Spleen (tissue), 11 donors: ENCODE data around the gene GALNT18. TPM values are rescaled to one million over a fixed set of nuclear protein-coding genes. Genes with fewer than 3 reads are reported as not detected.

Experiments used
- DNase-seq: peaks from one replicate; pipeline ENCODE4 v3.0.0-alpha.2; 2020
- H3K27ac ChIP-seq, 8 donors: fragments of 200-600 bp; sonication (generic) in 7 of 8; 1 replicate in 4 of 8; 2 replicates in 4 of 8; pipeline versions ENCODE4 v1.5.0 to v1.8.0; 2016 to 2021; ENCODE audit warnings: inconsistent platforms in 4 of 8, mild to moderate bottlenecking in 4 of 8, moderate library complexity in 1 of 8
- H3K27me3 ChIP-seq, 7 donors: fragments of 200-600 bp; sonication (generic) in 6 of 7; replicated peaks in 1 of 7; 1 replicate in 4 of 7; 2 replicates in 3 of 7; pipeline versions ENCODE4 v1.5.0 to v1.8.0; 2016 to 2021; ENCODE audit warnings: inconsistent platforms in 3 of 7, mild to moderate bottlenecking in 1 of 7
- H3K36me3 ChIP-seq, 6 donors: fragments of 200-600 bp; sonication (generic) in 5 of 6; 1 replicate in 4 of 6; 2 replicates in 2 of 6; pipeline versions ENCODE4 v1.5.0 to v1.8.0; 2016 to 2021; ENCODE audit warnings: inconsistent platforms in 2 of 6
- H3K4me1 ChIP-seq, 6 donors: fragments of 200-600 bp; sonication (generic) in 5 of 6; 1 replicate in 3 of 6; 2 replicates in 3 of 6; pipeline versions ENCODE4 v1.5.0 to v1.8.0; 2016 to 2021; ENCODE audit warnings: inconsistent platforms in 3 of 6
- H3K4me3 ChIP-seq, 8 donors: fragments of 200-600 bp; sonication (generic) in 7 of 8; 1 replicate in 4 of 8; 2 replicates in 4 of 8; pipeline versions ENCODE4 v1.5.0 to v1.8.0; 2016 to 2021; ENCODE audit warnings: inconsistent platforms in 4 of 8, mild to moderate bottlenecking in 4 of 8, moderate library complexity in 2 of 8
- H3K9me3 ChIP-seq, 8 donors: fragments of 200-600 bp; sonication (generic) in 7 of 8; 1 replicate in 4 of 8; 2 replicates in 4 of 8; pipeline versions ENCODE4 v1.5.0 to v1.8.0; 2016 to 2021; ENCODE audit warnings: inconsistent platforms in 4 of 8
- POLR2A ChIP-seq, 3 donors: fragments of 450-650 bp; IDR thresholded peaks; one replicate each; pipeline ENCODE4 v1.5.1; 2017; ENCODE audit warnings: antibody characterized with exemption in 3 of 3, mild to moderate bottlenecking in 1 of 3
- POLR2AphosphoS5 ChIP-seq, 3 donors: sonication (generic); formaldehyde crosslinking; IDR thresholded peaks; one replicate each; pipeline ENCODE4 v1.5.1; 2017; ENCODE audit warnings: antibody characterized with exemption in 3 of 3
- WGBS, 5 donors: extraction: QIAGEN DNeasy Blood & Tissue Kit in 3 of 5; methylation state at CpG; one replicate each; pipeline versions ENCODE4 v1.1.5 to v1.1.7; 2013 to 2018; 5-methylcytosine and 5-hydroxymethylcytosine counted together
- intact Hi-C: fragments of 100-400 bp; cut with DNase I; formaldehyde crosslinking; loops from one replicate; pipeline ENCODE4 v1.15.0; 2023; ENCODE audit warnings: low total_unique reads
- polyA plus RNA-seq, 3 donors: library from polyadenylated mRNA; stranded (reverse); fragments of 200-250 nt; gene quantifications; one replicate each; pipeline ENCODE4 v1.2.1, GENCODE V29; 2013
- total RNA-seq, 7 donors: library from RNA; depleted of rRNA in 3 of 7; stranded (reverse); fragments of >200 nt in 3 of 7; fragmentation: NEBNext Ultra II Directional in 4 of 7; extraction: Animal tissue kit (Norgen Biotek cat#: 25700) in 4 of 7; gene quantifications; one replicate each; pipeline versions ENCODE4 v1.1.0 to v1.2.1, GENCODE V29; 2016 to 2021
- TF ChIP-seq, protein P1 (sequence below), 11 experiments: fragments of 200-600 bp in 7 of 11; fragments of 450-650 bp in 4 of 11; sonication (generic) in 4 of 11; IDR thresholded peaks in 8 of 11; conservative IDR thresholded peaks in 3 of 11; 1 replicate in 7 of 11; 2 replicates in 4 of 11; pipeline versions ENCODE4 v1.4.0 to v1.8.0; 2016 to 2021; ENCODE audit warnings: antibody characterized with exemption in 11 of 11, inconsistent platforms in 4 of 11, mild to moderate bottlenecking in 1 of 11
- donor health status: healthy with polysubstance abuse.
- donor health status: DM: no; HTN: no; CAD: no; lungs with moderate emphysema.
- donor health status: DM: no; HTN: no; CAD: no.
- donor health status: Bipolar disorder and iron deficiency.
- donor health status: healthy.
- donor health status: DM: no; HTN: no; CAD: no.
- donor health status: DM: yes; HTN: yes; CAD: no.

The GALNT18 gene
- total and polyA plus RNA-seq, 10 donors, result 0.87 to 6.9 (median 3.9) TPM

DNA sequence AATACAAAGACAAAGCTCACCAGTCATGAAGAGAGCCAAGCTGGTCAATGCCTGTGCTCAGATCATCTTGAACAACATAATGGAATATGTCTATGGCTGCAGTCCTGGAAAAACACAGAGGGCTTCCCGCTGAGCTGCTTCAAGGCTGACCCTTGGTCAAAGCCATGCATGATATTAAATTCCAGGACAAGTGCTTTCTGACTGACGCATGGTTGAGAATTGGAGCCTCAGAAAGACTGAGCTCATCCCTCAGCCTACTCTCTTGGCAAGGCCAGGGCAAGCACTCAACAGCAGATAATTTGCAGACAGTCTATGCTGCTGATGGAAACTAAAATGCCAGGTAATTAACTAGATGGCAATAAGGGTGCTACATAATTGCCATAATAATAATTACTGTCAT, 89.2 kb downstream of the GALNT18 start:
- intact Hi-C loops, result no loop called here
- TF ChIP-seq POLR2AphosphoS5 (IDR thresholded peaks at IDR 0.05), result no peak
- no peak for TF ChIP-seq POLR2A (IDR thresholded peaks at IDR 0.05)
- TF ChIP-seq, protein P1, sequence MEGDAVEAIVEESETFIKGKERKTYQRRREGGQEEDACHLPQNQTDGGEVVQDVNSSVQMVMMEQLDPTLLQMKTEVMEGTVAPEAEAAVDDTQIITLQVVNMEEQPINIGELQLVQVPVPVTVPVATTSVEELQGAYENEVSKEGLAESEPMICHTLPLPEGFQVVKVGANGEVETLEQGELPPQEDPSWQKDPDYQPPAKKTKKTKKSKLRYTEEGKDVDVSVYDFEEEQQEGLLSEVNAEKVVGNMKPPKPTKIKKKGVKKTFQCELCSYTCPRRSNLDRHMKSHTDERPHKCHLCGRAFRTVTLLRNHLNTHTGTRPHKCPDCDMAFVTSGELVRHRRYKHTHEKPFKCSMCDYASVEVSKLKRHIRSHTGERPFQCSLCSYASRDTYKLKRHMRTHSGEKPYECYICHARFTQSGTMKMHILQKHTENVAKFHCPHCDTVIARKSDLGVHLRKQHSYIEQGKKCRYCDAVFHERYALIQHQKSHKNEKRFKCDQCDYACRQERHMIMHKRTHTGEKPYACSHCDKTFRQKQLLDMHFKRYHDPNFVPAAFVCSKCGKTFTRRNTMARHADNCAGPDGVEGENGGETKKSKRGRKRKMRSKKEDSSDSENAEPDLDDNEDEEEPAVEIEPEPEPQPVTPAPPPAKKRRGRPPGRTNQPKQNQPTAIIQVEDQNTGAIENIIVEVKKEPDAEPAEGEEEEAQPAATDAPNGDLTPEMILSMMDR (IDR thresholded peaks at IDR 0.05 in 8 of 11, conservative IDR thresholded peaks at IDR 0.05 in 3 of 11), result no peak

DNA sequence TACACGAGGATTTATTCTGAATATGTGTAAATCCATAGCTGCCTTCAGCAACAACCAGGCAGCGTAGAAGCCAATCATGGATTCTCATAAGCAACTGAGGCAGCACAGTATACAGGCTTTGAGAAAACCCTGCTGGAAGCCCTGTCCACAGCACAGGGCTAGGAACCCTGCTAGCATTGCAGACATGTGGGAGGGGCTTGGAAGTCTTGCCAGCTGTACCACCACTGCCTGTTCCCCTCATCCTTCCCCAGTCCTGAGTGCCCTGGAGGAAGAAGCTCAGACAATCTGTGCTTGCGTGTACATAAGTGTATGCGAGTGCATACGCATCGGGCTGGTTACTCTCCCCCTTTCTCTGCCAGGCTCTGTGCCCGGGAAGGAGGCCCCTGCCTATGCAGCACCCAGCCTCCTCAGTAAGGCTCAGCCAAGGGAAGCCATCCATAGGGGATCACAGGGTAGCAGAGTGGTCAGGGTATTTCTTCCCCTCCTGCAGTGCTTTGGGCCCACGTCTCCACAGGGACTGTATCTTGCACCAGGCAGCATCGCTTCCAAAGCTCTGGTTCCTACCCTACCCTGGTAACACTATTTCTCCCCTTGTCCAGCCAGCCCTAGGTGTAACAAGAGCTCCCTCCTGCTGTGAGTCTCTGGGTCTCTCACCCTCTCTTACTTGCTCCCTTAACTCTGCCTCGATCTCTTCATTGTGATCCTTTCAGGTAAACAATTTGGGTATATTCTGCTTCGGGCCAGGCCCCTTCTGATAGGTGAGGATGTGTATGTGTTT, 90.5 kb downstream of the GALNT18 start:
- WGBS, 5 donors, result 84 to 89% (median 89%) methylated on average over 11 of the region's 11 CpGs
- Histone ChIP-seq H3K4me1 (peaks cover 4 to 20% (median 10%) of the 10 kb centered on the region in 6 donors), H3K27me3 (no peaks in the 10 kb centered on the region), H3K4me3 (no peak overlapping the region), H3K9me3 (no peaks in the 10 kb centered on the region), H3K27ac (no peak overlapping the region), H3K36me3 (no peaks in the 10 kb centered on the region)
- DNase-seq, result no peak
- intact Hi-C loops, result no loop called here
- TF ChIP-seq, protein P1 (IDR thresholded peaks at IDR 0.05 in 8 of 11, conservative IDR thresholded peaks at IDR 0.05 in 3 of 11), result no peak
- TF ChIP-seq POLR2A (IDR thresholded peaks at IDR 0.05), result no peak

More for the DNA sequence above, 89.2 kb downstream of the GALNT18 start:
- DNase-seq, result no peak
- Histone ChIP-seq H3K4me1 (peaks cover 4 to 22% (median 12%) of the 10 kb centered on the region in 6 donors), H3K27ac (no peak overlapping the region), H3K4me3 (no peak overlapping the region), H3K9me3 (no peaks in the 10 kb centered on the region), H3K27me3 (no peaks in the 10 kb centered on the region), H3K36me3 (no peaks in the 10 kb centered on the region)
- 75 to 87% (median 84%) methylated on average over 2 of the region's 2 CpGs for WGBS, 5 donors

DNA sequence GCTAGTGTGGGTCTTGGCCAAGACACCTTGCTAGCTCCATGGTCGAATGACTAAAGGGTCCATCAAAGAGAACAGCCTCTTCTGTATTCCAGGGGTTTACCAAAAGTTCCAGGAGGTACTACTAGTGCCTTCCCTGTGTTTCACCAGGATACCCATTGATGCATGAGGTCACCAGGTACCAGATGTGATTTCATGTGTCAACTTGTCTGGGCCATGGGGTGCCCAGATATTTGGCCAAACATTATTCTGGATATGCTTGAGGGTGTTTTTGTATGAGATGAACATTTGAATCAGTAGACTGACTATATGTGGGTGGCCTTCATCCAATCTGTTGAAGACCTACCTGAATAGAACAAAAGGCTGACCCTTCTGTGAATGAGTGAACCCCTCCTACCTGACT, 92.8 kb downstream of the GALNT18 start:
- H3K4me3 ChIP-seq, result no peak overlapping the region
- intact Hi-C loops, result no loop called here
- no peak overlapping the region for H3K27ac ChIP-seq
- no peaks in the 10 kb centered on the region for H3K27me3 ChIP-seq
- DNase-seq, result no peak
- 29 to 91% (median 75%) methylated on average over 1 of the region's 1 CpG for WGBS, 5 donors
- H3K36me3 ChIP-seq, result no peaks in the 10 kb centered on the region
- H3K9me3 ChIP-seq, result no peaks in the 10 kb centered on the region
- TF ChIP-seq, protein P1 (IDR thresholded peaks at IDR 0.05 in 8 of 11, conservative IDR thresholded peaks at IDR 0.05 in 3 of 11), result no peak
- TF ChIP-seq POLR2AphosphoS5 (IDR thresholded peaks at IDR 0.05) (no peak), POLR2A (IDR thresholded peaks at IDR 0.05) (no peak)
- peaks cover 0 to 6% (median 0%) of the 10 kb centered on the region in 6 donors for H3K4me1 ChIP-seq

DNA sequence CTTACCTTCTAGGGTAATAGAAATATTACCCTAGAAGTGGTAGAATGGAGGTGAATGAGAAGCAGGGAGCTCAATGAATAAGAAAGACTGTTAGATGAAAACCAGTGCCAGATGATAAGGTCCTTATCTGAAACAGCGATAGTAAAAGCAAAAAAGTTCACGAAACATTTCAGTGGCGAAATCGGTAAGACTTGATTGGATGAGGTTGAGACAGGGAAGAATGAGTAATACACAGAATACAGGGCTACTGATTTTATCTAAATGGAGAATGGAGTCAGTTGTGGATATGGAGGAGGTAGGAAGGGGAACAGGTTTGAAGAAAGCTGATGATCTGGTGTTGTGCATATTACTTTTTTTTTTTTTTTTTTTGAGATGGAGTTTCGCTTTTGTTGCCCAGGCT, 96.5 kb downstream of the GALNT18 start:
- no peak overlapping the region for H3K4me3 ChIP-seq
- 84 to 97% (median 91%) methylated on average over 4 to 5 of the region's 5 CpGs for WGBS, 5 donors
- H3K27me3 ChIP-seq, result no peaks in the 10 kb centered on the region
- peaks cover 0 to 5% (median 0%) of the 10 kb centered on the region in 6 donors for H3K4me1 ChIP-seq
- TF ChIP-seq, protein P1 (IDR thresholded peaks at IDR 0.05 in 8 of 11, conservative IDR thresholded peaks at IDR 0.05 in 3 of 11), result no peak
- TF ChIP-seq POLR2AphosphoS5 (IDR thresholded peaks at IDR 0.05) (no peak), POLR2A (IDR thresholded peaks at IDR 0.05) (no peak)
- H3K36me3 ChIP-seq, result no peaks in the 10 kb centered on the region
- DNase-seq, result no peak
- no peak overlapping the region for H3K27ac ChIP-seq
- intact Hi-C loops, result no loop called here
- no peaks in the 10 kb centered on the region for H3K9me3 ChIP-seq
